ENCODE measurements around the gene AREL1.

AREL1 gene

GRCh38 chr14:74697976-74698375, 14.9 kb downstream of the AREL1 start:
- no peak for DNase-seq

- peak; percentile 2 to 37 for DNase-seq
Measured at GRCh38 chr14:74697543-74697942, 15.3 kb downstream of the AREL1 start.

GRCh38 chr14:74697011-74697410, 15.9 kb downstream of the AREL1 start:
- no peak for DNase-seq

GRCh38 chr14:74695406-74695805, 17.5 kb downstream of the AREL1 start:
- DNase-seq = no peak

GRCh38 chr14:74693191-74693590, 19.7 kb downstream of the AREL1 start:
- DNase-seq = no peak

GRCh38 chr14:74691456-74691855, 21.4 kb downstream of the AREL1 start:
- no peak for DNase-seq

- DNase-seq = no peak
Measured at GRCh38 chr14:74685921-74686678, 26.8 kb downstream of the AREL1 start.

GRCh38 chr14:74685056-74685455, 27.8 kb downstream of the AREL1 start:
- peak; percentile 54 to 55 for DNase-seq

GRCh38 chr14:74684434-74684833, 28.4 kb downstream of the AREL1 start:
- peak; percentile 51 to 73 for DNase-seq

- DNase-seq = no peak
Measured at GRCh38 chr14:74683406-74683805, 29.5 kb downstream of the AREL1 start.

- DNase-seq = no peak
Measured at GRCh38 chr14:74682169-74682952, 30.5 kb downstream of the AREL1 start.

GRCh38 chr14:74675219-74675618, 37.7 kb downstream of the AREL1 start:
- DNase-seq = no peak

GRCh38 chr14:74673768-74674167, 39.1 kb downstream of the AREL1 start:
- no peak for DNase-seq

GRCh38 chr14:74671789-74672188, 41.1 kb downstream of the AREL1 start:
- no peak for DNase-seq

GRCh38 chr14:74670726-74671411, 42.0 kb downstream of the AREL1 start:
- DNase-seq = peak in 1 of 2 donors; percentile 56

GRCh38 chr14:74669846-74670245, 43.0 kb downstream of the AREL1 start:
- no peak for DNase-seq

- DNase-seq = peak; percentile 28 to 61
Measured at GRCh38 chr14:74669256-74669655, 43.6 kb downstream of the AREL1 start.

- DNase-seq = no peak
Measured at GRCh38 chr14:74667758-74668157, 45.1 kb downstream of the AREL1 start.

- no peak for DNase-seq
Measured at GRCh38 chr14:74664717-74665116, 48.2 kb downstream of the AREL1 start.

GRCh38 chr14:74663884-74664283, 49.0 kb downstream of the AREL1 start:
- no peak for DNase-seq

- DNase-seq = no peak
Measured at GRCh38 chr14:74661726-74662450, 51.0 kb downstream of the AREL1 start.

GRCh38 chr14:74660863-74661262, 52.0 kb downstream of the AREL1 start:
- no peak for DNase-seq

- no peak for DNase-seq
Measured at GRCh38 chr14:74660167-74660566, 52.7 kb downstream of the AREL1 start.
